Activated CD4-positive, alpha-beta T cell treated with anti-CD3 and anti-CD28 coated beads for 24 hours (primary cell): ENCODE data around the gene AMBN.
A peak's percentile ranks its signal among the peaks of the same experiment; 100 is the strongest.

ENCODE experiments used
- DNase-seq, 2 donors: peaks; one replicate each; pipeline ENCODE4 v3.0.0-alpha.2; 2020; ENCODE audit warnings: low read depth in 2 of 2

The AMBN gene, protein sequence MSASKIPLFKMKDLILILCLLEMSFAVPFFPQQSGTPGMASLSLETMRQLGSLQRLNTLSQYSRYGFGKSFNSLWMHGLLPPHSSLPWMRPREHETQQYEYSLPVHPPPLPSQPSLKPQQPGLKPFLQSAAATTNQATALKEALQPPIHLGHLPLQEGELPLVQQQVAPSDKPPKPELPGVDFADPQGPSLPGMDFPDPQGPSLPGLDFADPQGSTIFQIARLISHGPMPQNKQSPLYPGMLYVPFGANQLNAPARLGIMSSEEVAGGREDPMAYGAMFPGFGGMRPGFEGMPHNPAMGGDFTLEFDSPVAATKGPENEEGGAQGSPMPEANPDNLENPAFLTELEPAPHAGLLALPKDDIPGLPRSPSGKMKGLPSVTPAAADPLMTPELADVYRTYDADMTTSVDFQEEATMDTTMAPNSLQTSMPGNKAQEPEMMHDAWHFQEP

GRCh38 chr4:70591955-70592582 is at the start of gene AMBN:
Gene AMBN (plus strand): TSS chr4:70592256. CDS start chr4:70592359, 103 bp downstream.
- DNase-seq, result no peak

GRCh38 chr4:70544279-70544868 is 47.7 kb upstream of the AMBN start:
- DNase-seq, result no peak

GRCh38 chr4:70556856-70557255 is 35.2 kb upstream of the AMBN start:
- DNase-seq, result no peak

DNA sequence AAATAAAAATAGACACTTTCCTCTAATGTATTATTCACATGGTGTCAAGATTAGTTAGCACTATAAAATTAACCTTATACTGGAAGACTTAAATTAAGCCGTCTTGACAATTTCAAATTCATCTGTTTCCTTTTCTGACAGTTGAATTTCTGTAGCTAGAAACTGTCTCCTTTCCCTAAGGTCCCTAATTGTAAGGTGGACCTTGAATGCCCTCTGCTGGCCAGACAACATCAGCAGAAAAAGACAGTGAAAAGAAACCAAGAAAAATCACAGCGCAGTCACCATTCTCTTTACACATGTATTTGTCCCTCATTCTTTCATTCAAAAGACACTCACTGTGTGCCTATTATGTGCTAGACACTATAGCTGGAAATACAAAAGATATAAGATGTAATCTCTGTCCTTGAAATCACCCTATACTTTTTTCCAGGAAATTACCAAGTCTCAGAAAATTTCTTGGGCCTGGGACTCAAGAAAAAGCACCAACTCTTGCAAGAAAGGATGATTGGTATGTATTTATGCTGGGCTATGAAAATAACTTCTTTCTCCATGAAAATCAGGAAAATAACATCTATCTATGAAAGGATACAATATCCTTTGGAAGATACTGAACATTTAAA is 32.7 kb upstream of the AMBN start:
- DNase-seq, result peak; percentile 1 to 17

GRCh38 chr4:70559924-70560323 is 32.1 kb upstream of the AMBN start:
- no peak for DNase-seq

DNA sequence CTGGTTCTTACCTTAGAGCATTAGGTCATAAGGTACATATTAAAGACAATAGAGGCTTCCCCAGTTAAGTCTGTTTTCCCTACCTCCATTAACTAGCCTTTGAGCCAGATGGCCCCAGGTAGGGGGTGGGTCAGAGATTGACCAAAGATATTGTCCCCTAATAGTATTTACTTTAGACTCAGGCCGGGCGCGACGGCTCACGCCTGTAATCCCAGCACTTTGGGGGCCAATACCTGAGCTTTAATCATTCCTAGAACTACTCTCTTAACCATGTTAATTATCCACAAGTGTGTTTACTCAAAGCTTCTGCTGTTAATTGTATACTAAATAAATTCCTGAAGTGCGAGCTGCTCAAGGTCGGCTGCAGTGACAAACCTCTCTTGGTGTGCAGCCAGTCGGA is 28.0 kb upstream of the AMBN start:
- DNase-seq, result no peak

GRCh38 chr4:70570796-70571195 is 21.3 kb upstream of the AMBN start:
- DNase-seq, result no peak

- no peak for DNase-seq
These were observed 20.3 kb upstream of the AMBN start for GRCh38 chr4:70571772-70572171.

DNA sequence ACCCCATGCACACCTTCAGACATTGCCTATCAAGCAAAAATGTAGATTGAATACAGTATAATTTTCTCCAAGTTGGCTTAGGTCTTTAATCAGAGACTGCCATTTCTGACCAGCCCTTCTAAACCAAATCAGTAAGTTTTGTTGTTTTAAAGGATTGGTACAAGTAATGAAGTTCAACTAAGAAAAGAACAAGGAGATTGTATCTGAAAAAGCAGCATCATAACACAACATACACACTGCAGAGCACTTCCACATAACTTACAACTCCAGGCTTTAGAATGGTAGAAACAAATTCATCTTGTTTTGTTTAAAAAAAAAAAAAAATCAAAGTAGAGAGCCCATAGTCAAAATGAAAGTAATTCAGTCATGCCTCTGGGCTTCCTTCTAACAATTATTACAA is 16.1 kb upstream of the AMBN start:
- DNase-seq, result no peak

DNA sequence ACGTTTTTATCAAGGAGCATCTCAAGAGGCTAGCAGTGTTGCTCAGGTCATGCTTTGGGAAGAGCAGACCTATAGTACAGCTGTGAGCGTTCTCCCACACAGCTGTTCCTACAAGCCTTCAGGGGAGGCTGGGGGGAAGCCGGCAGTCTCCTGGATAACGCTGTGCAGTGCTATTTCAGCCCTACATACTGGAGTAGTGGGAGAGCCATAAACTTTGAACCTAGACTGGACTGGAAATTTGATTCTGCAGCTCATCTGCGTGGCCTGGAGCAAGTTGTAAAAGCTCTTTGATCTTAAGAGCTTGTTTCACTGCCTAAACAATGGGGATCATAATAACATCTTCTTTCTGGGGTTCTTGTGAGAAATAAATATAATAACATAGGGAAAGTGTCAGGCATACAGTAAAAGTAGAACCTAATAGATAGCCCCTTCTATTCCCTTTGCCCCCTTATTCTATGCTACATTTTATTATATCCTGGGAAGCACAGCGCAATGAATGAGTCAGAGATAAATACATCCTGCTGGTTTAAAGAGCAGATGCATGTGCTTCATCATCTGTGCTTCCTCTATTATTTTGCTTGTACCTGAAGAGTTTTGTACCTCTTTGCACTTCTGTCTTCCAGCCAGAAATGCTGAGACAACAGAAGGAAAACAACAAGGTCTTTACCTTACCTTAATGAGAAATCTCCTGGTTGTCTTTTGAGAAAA is 14.7 kb upstream of the AMBN start:
- DNase-seq, result no peak

GRCh38 chr4:70581980-70582379 is 10.1 kb upstream of the AMBN start:
- DNase-seq, result no peak

- DNase-seq, result no peak
These were observed 7.9 kb upstream of the AMBN start for GRCh38 chr4:70583952-70584834.

GRCh38 chr4:70586841-70587240 is 5.2 kb upstream of the AMBN start:
- DNase-seq, result no peak

DNA sequence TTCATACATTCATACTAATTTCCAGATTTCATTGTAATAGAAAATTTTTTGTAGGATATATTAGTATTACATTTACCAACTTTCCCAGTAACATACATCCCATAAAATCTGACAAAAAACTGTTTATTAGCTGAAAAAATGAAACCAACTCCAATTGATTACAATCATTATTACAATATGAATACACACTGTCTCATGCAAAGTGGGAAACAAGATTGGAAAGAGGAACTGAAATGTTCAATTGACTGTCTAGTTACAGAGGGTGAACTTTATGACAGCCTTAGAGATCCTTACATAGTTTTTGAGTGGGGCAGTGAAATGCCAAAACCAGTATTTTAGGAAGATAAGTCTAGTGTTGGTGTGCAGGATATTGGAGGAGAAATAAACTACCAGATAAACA is 2.3 kb upstream of the AMBN start:
- DNase-seq, result no peak

GRCh38 chr4:70594196-70594595 is 2.1 kb downstream of the AMBN start:
- no peak for DNase-seq

GRCh38 chr4:70600305-70600704 is 8.2 kb downstream of the AMBN start:
- DNase-seq, result no peak

DNA sequence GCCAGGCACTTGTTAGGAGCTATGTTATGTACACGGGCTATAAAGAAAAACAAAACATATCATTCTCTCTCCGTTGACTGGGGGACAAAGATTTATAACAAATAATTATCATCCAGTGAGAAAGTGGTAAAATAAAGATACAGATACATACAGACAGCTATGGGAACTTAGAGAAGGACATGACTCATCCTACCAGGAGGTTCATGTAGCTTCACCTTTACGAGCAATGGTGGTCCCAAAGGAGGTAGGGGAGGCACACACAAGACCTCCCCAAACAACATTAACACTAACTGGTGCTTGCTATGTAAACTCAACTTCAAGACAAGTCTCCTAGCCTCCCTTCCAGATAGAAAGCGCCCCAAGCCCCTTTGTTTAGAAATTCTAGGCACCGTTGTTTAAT is 8.9 kb downstream of the AMBN start:
- no peak for DNase-seq

- DNase-seq, result peak; percentile 6 to 25
These were observed 9.5 kb downstream of the AMBN start for GRCh38 chr4:70601422-70602039.

DNA sequence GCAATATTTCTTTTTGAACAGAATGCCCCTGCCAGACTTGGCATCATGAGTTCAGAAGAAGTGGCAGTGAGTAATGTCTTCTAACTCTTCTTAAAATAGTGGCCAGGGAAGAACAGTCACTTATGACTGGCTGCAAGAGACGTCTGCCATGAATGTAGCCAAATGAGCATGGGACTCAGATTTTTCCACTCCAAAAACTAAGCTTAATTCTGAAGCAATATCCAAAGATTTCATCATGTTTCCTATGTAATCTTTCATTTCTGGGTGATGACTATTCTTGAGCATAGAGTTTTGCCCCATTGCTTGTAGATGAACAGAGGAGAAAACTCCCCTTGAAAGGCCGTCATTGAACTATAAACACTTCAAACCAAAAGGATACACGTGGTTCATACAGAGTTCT is 11.8 kb downstream of the AMBN start:
- DNase-seq, result no peak

DNA sequence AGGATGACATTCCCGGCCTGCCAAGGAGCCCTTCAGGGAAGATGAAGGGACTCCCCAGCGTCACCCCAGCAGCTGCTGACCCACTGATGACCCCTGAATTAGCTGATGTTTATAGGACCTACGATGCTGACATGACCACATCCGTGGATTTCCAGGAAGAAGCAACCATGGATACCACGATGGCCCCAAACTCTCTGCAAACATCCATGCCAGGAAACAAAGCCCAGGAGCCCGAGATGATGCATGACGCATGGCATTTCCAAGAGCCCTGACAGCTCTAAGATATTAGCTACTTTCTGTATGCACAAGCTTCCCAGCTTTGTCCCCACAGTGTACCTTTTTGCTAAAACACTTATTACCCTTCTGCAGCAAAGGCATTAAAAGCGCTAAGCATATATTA is 14.4 kb downstream of the AMBN start:
- no peak for DNase-seq
